SK-N-SH treated with all-trans-retinoic acid at 6 μM for 48 hours (cell line): ENCODE measurements around the gene RNF212B.

Experiments used
- ATAC-seq: fragments of 200-7000 bp; cut with Tn5 transposase; 3 replicates; pipeline ENCODE4 v1.9.1; 2020; ENCODE audit warnings: mild to moderate bottlenecking, moderate library complexity
- ARNTL ChIP-seq: fragments of 450-650 bp; formaldehyde crosslinking; IDR thresholded peaks from 2 replicates; pipeline ENCODE4 v1.5.0; 2020; ENCODE audit warnings: low read depth, mild to moderate bottlenecking, moderate library complexity, borderline replicate concordance
- BACH2 ChIP-seq: fragments of 250-450 bp; sonication (Bioruptor Pico); IDR thresholded peaks from 2 replicates; pipeline ENCODE4 v1.9.0; 2021; ENCODE audit warnings: mild to moderate bottlenecking, borderline replicate concordance
- CSDC2 ChIP-seq: fragments of 250-450 bp; sonication (Bioruptor Pico); IDR thresholded peaks from 2 replicates; pipeline ENCODE4 v1.5.0; 2020; ENCODE audit warnings: mild to moderate bottlenecking, moderate library complexity
- ESRRG ChIP-seq: fragments of 250-450 bp; sonication (Bioruptor Pico); IDR thresholded peaks from 2 replicates; pipeline ENCODE4 v1.6.1; 2021; ENCODE audit warnings: mild to moderate bottlenecking
- GLIS3 ChIP-seq: fragments of 250-450 bp; sonication (Bioruptor Pico); IDR thresholded peaks from 2 replicates; pipeline ENCODE4 v1.5.0; 2020; ENCODE audit warnings: mild to moderate bottlenecking, moderate library complexity
- ISL1 ChIP-seq: fragments of 250-450 bp; sonication (Bioruptor Pico); IDR thresholded peaks from 2 replicates; pipeline ENCODE4 v2.1.2; 2022; ENCODE audit warnings: mild to moderate bottlenecking, moderate library complexity
- OSR1 ChIP-seq: fragments of 250-450 bp; sonication (Bioruptor Pico); IDR thresholded peaks from 2 replicates; pipeline ENCODE4 v1.8.0; 2022; ENCODE audit warnings: moderate library complexity, mild to moderate bottlenecking, inconsistent platforms
- PATZ1 ChIP-seq: fragments of 250-450 bp; sonication (Bioruptor Pico); IDR thresholded peaks from 2 replicates; pipeline ENCODE4 v1.8.0; 2020; ENCODE audit warnings: mild to moderate bottlenecking, moderate library complexity, borderline replicate concordance
- SNAI2 ChIP-seq: fragments of 250-450 bp; sonication (Bioruptor Pico); IDR thresholded peaks from 2 replicates; pipeline ENCODE4 v1.5.0; 2020; ENCODE audit warnings: mild to moderate bottlenecking, moderate library complexity
- TCF4 ChIP-seq: fragments of 250-450 bp; sonication (Bioruptor Pico); IDR thresholded peaks from 2 replicates; pipeline ENCODE4 v1.8.0; 2021; ENCODE audit warnings: mild to moderate bottlenecking, moderate library complexity, borderline replicate concordance
- TOX ChIP-seq: fragments of 250-450 bp; sonication (Bioruptor Pico); IDR thresholded peaks from 2 replicates; pipeline ENCODE4 v1.8.0; 2021; ENCODE audit warnings: mild to moderate bottlenecking, moderate library complexity, borderline replicate concordance
- TSHZ2 ChIP-seq: fragments of 250-450 bp; sonication (Bioruptor Pico); IDR thresholded peaks from 2 replicates; pipeline ENCODE4 v1.5.0; 2020; ENCODE audit warnings: mild to moderate bottlenecking, moderate library complexity
- ZC3H10 ChIP-seq: fragments of 250-450 bp; sonication (Bioruptor Pico); IDR thresholded peaks from 2 replicates; pipeline ENCODE4 v1.5.1; 2021; ENCODE audit warnings: mild to moderate bottlenecking, moderate library complexity
- ZFP3 ChIP-seq: fragments of 250-450 bp; sonication (Bioruptor Pico); IDR thresholded peaks from 2 replicates; pipeline ENCODE4 v1.5.0; 2020; ENCODE audit warnings: mild to moderate bottlenecking, moderate library complexity
- ZFP30 ChIP-seq: fragments of 450-650 bp; formaldehyde crosslinking; IDR thresholded peaks from 2 replicates; pipeline ENCODE4 v1.5.0; 2022; ENCODE audit warnings: mild to moderate bottlenecking, moderate library complexity
- ZNF565 ChIP-seq: fragments of 450-650 bp; formaldehyde crosslinking; conservative IDR thresholded peaks from 2 replicates; pipeline ENCODE4 v1.5.0; 2020; ENCODE audit warnings: low read depth, mild to moderate bottlenecking, moderate library complexity
- ZNF8 ChIP-seq: fragments of 450-650 bp; formaldehyde crosslinking; IDR thresholded peaks from 2 replicates; pipeline ENCODE4 v1.5.0; 2020; ENCODE audit warnings: mild to moderate bottlenecking, moderate library complexity
- TF ChIP-seq, protein P1 (sequence below): fragments of 250-450 bp; sonication (Bioruptor Pico); IDR thresholded peaks from 2 replicates; pipeline ENCODE4 v1.5.1; 2021; ENCODE audit warnings: mild to moderate bottlenecking, moderate library complexity
- TF ChIP-seq, protein P2 (sequence below): fragments of 250-450 bp; sonication (Bioruptor Pico); IDR thresholded peaks from 2 replicates; pipeline ENCODE4 v1.8.0; 2021; ENCODE audit warnings: low read depth, mild to moderate bottlenecking, moderate library complexity, borderline replicate concordance

RNF212B gene

GRCh38 chr14:23306412-23307145 lies 68.8 kb downstream of the RNF212B start, which contains the start of gene BCL2L2:
TSS of gene BCL2L2 (plus strand) at chr14:23306833. CDS start at chr14:23307768, 935 bp downstream.
- 0 out of 2 replicates have a peak, but pooled peaks have one; percentile 0 for TF ChIP-seq GLIS3
- no peak for TF ChIP-seq CSDC2 (CRISPR knock-in tag)
- TF ChIP-seq TCF4: no peak
- no peak for TF ChIP-seq ZFP3
- peak; percentile 60; the same call in 1 of the 2 replicates for TF ChIP-seq PATZ1 (CRISPR knock-in tag)
- TF ChIP-seq, all 23 proteins: peak for 2
- peak; percentile 73 for ATAC-seq

GRCh38 chr14:23307146-23307530 lies 69.4 kb downstream of the RNF212B start:
- ATAC-seq: peak; percentile 5; the same call in 2 of the 3 replicates
- TF ChIP-seq GLIS3 (no peak), ZFP30 (CRISPR knock-in tag) (no peak), ESRRG (CRISPR knock-in tag) (no peak), ZNF565 (CRISPR knock-in tag) (no peak), SNAI2 (CRISPR knock-in tag) (no peak), BACH2 (CRISPR knock-in tag) (no peak), ARNTL (CRISPR knock-in tag) (no peak), ISL1 (CRISPR knock-in tag) (no peak), ZC3H10 (CRISPR knock-in tag) (no peak), ZNF8 (CRISPR knock-in tag) (no peak), ZFP3 (no peak), OSR1 (CRISPR knock-in tag) (no peak), TOX (CRISPR knock-in tag) (no peak)
- TF ChIP-seq, protein P1, sequence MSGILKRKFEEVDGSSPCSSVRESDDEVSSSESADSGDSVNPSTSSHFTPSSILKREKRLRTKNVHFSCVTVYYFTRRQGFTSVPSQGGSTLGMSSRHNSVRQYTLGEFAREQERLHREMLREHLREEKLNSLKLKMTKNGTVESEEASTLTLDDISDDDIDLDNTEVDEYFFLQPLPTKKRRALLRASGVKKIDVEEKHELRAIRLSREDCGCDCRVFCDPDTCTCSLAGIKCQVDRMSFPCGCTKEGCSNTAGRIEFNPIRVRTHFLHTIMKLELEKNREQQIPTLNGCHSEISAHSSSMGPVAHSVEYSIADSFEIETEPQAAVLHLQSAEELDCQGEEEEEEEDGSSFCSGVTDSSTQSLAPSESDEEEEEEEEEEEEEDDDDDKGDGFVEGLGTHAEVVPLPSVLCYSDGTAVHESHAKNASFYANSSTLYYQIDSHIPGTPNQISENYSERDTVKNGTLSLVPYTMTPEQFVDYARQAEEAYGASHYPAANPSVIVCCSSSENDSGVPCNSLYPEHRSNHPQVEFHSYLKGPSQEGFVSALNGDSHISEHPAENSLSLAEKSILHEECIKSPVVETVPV: no peak
- TF ChIP-seq, protein P2, sequence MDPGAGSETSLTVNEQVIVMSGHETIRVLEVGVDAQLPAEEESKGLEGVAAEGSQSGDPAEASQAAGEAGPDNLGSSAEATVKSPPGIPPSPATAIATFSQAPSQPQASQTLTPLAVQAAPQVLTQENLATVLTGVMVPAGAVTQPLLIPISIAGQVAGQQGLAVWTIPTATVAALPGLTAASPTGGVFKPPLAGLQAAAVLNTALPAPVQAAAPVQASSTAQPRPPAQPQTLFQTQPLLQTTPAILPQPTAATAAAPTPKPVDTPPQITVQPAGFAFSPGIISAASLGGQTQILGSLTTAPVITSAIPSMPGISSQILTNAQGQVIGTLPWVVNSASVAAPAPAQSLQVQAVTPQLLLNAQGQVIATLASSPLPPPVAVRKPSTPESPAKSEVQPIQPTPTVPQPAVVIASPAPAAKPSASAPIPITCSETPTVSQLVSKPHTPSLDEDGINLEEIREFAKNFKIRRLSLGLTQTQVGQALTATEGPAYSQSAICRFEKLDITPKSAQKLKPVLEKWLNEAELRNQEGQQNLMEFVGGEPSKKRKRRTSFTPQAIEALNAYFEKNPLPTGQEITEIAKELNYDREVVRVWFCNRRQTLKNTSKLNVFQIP (CRISPR knock-in tag): no peak

DNA sequence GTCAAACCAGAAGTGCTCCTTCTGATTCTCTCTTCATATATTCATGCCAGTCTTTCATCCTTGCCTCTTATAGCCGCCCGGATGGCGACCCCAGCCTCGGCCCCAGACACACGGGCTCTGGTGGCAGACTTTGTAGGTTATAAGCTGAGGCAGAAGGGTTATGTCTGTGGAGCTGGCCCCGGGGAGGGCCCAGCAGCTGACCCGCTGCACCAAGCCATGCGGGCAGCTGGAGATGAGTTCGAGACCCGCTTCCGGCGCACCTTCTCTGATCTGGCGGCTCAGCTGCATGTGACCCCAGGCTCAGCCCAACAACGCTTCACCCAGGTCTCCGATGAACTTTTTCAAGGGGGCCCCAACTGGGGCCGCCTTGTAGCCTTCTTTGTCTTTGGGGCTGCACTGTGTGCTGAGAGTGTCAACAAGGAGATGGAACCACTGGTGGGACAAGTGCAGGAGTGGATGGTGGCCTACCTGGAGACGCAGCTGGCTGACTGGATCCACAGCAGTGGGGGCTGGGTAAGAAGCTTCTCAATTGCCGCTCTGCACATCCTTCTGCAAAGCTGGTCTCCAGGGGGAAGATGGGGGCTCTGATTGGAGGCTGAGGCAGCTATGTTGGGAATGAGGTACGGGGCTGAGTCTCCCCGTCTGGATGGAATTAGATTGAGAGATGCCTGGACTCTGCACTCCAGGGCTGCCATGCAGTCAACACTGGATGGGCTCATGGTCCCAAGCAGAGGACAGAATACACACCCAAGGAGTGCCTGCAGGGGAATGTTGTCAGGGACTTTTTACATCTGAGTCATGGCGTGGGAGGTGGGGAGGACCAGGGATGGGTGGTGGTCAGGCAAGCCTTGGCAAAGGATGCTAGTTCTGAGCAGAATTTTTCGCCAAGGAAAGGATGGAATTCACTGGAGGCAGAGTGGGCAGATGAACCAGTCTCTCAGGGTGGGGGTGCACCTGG lies 70.2 kb downstream of the RNF212B start:
- ATAC-seq: no peak
- no peak for TF ChIP-seq GLIS3
- TF ChIP-seq TSHZ2: no peak
